Liver (tissue), 3 donors: ENCODE data around the gene MT1M.

ENCODE experiments used
- CTCF ChIP-seq: fragments of 150-350 bp; IDR thresholded peaks from 2 replicates; pipeline ENCODE4 v1.5.1; 2017; ENCODE audit warnings: improper control_type of control experiment, low read depth, low read length; ENCODE audit not compliant: missing input control
- EGR1 ChIP-seq, 2 donors: IDR thresholded peaks; 2 replicates each; pipeline ENCODE4 v1.6.1; 2016 to 2018; ENCODE audit warnings: antibody characterized with exemption in 2 of 2, low read depth in 2 of 2
- GABPA ChIP-seq, 2 donors: IDR thresholded peaks in 1 of 2; conservative IDR thresholded peaks in 1 of 2; 2 replicates each; pipeline ENCODE4 v1.6.1; 2016; ENCODE audit warnings: antibody characterized with exemption in 2 of 2, mild to moderate bottlenecking in 1 of 2, moderate library complexity in 1 of 2
- donor health status: healthy.
- donor health status: healthy.

GRCh38 chr16:56669005-56669839 lies 36.8 kb downstream of the MT1M start, which contains the start of gene MT1H:
- TF ChIP-seq CTCF (no peak), EGR1 (IDR thresholded peaks at IDR 0.05; ENCODE audit: low read depth in 2 of 2) (no peak), GABPA (IDR thresholded peaks at IDR 0.05 in 1 of 2, conservative IDR thresholded peaks at IDR 0.05 in 1 of 2) (no peak)
